Kidney (tissue), 14 donors: ENCODE measurements around the gene PRM3. TPM values are rescaled to one million over a fixed set of nuclear protein-coding genes. Genes with fewer than 3 reads are reported as not detected.

Experiments used
- DNase-seq, 5 donors: peaks; one replicate each; pipeline ENCODE4 v3.0.0-alpha.2; 2013 to 2020
- FAIRE-seq: peaks from 2 replicates; lab custom pipeline; 2012; peaks lifted over from hg19 to GRCh38; lab: Jason Lieb, UNC
- H3K27ac ChIP-seq, 2 donors: one replicate each; pipeline ENCODE4 v1.7.0; 2013; ENCODE audit warnings: low read depth in 2 of 2, low read length in 2 of 2, inconsistent platforms in 1 of 2
- H3K27me3 ChIP-seq: one replicate; pipeline ENCODE4 v1.7.1; 2013; ENCODE audit warnings: low read length, inconsistent platforms; ENCODE audit not compliant: control insufficient read depth, insufficient read depth
- H3K36me3 ChIP-seq, 3 donors: one replicate each; pipeline versions ENCODE4 v1.7.0 to v1.7.1; 2013; ENCODE audit warnings: low read length in 3 of 3, control low read depth in 1 of 3, inconsistent platforms in 1 of 3; ENCODE audit not compliant: insufficient read depth in 3 of 3, control insufficient read depth in 2 of 3
- H3K4me1 ChIP-seq, 3 donors: one replicate each; pipeline versions ENCODE4 v1.7.0 to v1.7.1; 2013; ENCODE audit warnings: low read length in 3 of 3, inconsistent platforms in 1 of 3, low read depth in 1 of 3; ENCODE audit not compliant: control insufficient read depth in 2 of 3, insufficient read depth in 2 of 3
- H3K4me3 ChIP-seq, 3 donors: one replicate each; pipeline versions ENCODE4 v1.7.0 to v1.8.1; 2013; ENCODE audit warnings: low read length in 3 of 3, control low read depth in 1 of 3, inconsistent platforms in 1 of 3
- H3K9ac ChIP-seq, 3 donors: one replicate each; pipeline versions ENCODE4 v1.7.0 to v1.7.1; 2013; ENCODE audit warnings: low read length in 3 of 3, control low read depth in 1 of 3, inconsistent platforms in 1 of 3
- H3K9me3 ChIP-seq, 3 donors: one replicate each; pipeline versions ENCODE4 v1.7.0 to v1.7.1; 2013; ENCODE audit warnings: low read length in 3 of 3, control low read depth in 1 of 3, inconsistent platforms in 1 of 3; ENCODE audit not compliant: control insufficient read depth in 2 of 3, insufficient read depth in 1 of 3
- intact Hi-C: fragments of 100-400 bp; cut with DNase I; formaldehyde crosslinking; loops from one replicate; pipeline ENCODE4 v1.11.1; 2022
- polyA plus RNA-seq: library from polyadenylated mRNA; stranded (reverse); fragments of 350-450 nt; fragmentation: Illumina TruSeq; extraction: RNeasy Lipid Tissue Mini Kit (QIAGEN cat#74804); gene quantifications from one replicate; pipeline ENCODE4 v1.2.3, GENCODE V29; 2014; ENCODE audit warnings: low read depth, low replicate concordance; ENCODE audit not compliant: insufficient read depth
- total RNA-seq: library from RNA; stranded (reverse); fragmentation: NEBNext Ultra II Directional; extraction: Animal tissue kit (Norgen Biotek cat#: 25700); gene quantifications from one replicate; pipeline ENCODE4 v1.2.1, GENCODE V29; 2021
- TF ChIP-seq, protein P1 (sequence below): IDR thresholded peaks from 3 replicates; pipeline ENCODE4 v1.5.1; 2012; ENCODE audit warnings: mild to moderate bottlenecking, moderate library complexity, borderline replicate concordance; ENCODE audit not compliant: insufficient read depth; ENCODE audit errors: extremely low read depth
- donor health status: control.
- donor health status: control.
- donor health status: control.
- donor health status: control.
- donor health status: control.
- donor health status: DM: yes; HTN: yes; CAD: no.
- donor health status: Normal renal cell carcinoma (clear cell type).

PRM3 gene
- total and polyA plus RNA-seq, 2 donors from 2014 or later = not detected

DNA sequence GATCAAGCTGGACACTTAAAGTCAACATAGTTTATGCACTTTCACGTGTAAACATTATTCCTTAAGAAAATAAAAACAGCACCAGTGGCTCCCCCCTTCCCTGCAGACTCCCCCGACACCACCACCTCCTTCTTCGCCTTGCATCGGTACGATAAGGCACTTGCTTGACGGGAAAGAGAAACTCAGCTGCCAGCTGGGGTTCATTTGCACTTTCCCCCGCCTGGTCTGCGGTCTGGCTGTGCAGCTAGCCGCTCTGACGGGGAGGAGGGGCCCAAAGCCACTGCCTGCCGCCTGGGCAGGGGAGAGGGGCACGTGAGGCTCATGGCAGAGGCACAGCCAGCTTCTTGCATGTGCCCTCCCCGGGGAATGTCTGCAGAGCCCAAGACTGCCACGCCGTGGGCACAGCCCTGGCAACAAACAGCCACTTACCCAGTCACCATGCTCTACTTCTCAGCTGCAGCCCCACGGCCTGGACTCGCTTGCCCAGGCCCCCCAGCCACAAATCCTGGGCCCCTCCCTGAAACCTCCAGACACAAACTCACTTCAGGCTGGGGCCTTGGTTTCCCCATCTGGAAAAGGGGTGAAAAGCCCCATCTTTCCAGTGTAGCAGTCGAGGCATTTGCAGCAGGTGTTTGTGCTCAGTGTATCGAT is 24.2 kb upstream of the PRM3 start:
- Histone ChIP-seq H3K4me1 (peaks cover 0 to 17% (median 3%) of the 10 kb centered on the region in 3 donors), H3K4me3 (peak overlapping the region in 2 of 3 donors; percentile 16 to 23), H3K27ac (peak overlapping the region; percentile 36 to 81), H3K9ac (peak overlapping the region in 1 of 3 donors; percentile 10), H3K9me3 (no peaks in the 10 kb centered on the region), H3K27me3 (no peaks in the 10 kb centered on the region), H3K36me3 (no peaks in the 10 kb centered on the region)
- TF ChIP-seq, protein P1, sequence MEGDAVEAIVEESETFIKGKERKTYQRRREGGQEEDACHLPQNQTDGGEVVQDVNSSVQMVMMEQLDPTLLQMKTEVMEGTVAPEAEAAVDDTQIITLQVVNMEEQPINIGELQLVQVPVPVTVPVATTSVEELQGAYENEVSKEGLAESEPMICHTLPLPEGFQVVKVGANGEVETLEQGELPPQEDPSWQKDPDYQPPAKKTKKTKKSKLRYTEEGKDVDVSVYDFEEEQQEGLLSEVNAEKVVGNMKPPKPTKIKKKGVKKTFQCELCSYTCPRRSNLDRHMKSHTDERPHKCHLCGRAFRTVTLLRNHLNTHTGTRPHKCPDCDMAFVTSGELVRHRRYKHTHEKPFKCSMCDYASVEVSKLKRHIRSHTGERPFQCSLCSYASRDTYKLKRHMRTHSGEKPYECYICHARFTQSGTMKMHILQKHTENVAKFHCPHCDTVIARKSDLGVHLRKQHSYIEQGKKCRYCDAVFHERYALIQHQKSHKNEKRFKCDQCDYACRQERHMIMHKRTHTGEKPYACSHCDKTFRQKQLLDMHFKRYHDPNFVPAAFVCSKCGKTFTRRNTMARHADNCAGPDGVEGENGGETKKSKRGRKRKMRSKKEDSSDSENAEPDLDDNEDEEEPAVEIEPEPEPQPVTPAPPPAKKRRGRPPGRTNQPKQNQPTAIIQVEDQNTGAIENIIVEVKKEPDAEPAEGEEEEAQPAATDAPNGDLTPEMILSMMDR = no peak
- no peak for FAIRE-seq
- intact Hi-C loops = no loop called here
- peak; percentile 74 to 94 (median 83) for DNase-seq

DNA sequence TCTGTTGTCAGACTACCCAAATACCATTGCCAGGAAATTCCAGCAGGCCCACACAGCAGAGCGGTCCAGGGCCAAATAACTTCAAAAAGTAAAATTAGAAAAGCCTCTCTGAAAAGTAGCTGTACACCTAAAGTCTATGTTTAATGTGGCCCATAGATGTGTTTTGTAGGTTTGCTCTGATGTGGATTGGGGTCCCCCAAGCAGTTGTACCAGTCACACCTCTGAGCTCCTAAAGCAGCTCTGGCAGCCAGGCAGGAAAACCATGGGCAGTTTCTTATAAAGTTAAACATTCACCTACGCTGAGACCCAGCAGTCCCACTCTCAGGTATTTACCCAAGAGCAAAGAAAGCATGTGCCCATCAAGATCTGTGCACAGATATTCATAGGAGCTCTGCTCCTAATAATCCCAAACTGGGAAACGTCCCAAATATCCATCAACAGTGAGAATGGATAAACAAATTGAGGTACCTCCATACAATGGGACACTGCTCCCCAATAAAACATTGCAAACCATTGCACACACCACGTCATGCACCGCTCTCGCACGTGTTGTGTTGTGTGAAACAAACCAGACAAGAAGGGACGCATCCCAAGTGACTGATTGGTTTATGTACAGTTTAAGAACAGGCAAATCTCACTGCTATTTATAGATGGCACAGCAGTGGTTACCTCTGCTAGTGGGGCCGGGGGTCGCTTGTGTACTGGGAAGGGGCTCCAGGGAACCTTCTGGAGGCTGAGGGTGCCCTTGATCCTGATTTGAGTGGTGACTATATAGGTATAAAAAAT is 23.5 kb upstream of the PRM3 start:
- Histone ChIP-seq H3K4me3 (peak overlapping the region in 2 of 3 donors; percentile 16 to 23), H3K27me3 (no peaks in the 10 kb centered on the region), H3K9ac (peak overlapping the region in 1 of 3 donors; percentile 10), H3K27ac (peak overlapping the region; percentile 36 to 81), H3K4me1 (peaks cover 0 to 17% (median 3%) of the 10 kb centered on the region in 3 donors), H3K9me3 (no peaks in the 10 kb centered on the region), H3K36me3 (no peaks in the 10 kb centered on the region)
- intact Hi-C loops = no loop called here
- FAIRE-seq (no peak), DNase-seq (peak in 4 of 5 donors; percentile 23 to 74 (median 60))
- TF ChIP-seq, protein P1 = no peak

DNA sequence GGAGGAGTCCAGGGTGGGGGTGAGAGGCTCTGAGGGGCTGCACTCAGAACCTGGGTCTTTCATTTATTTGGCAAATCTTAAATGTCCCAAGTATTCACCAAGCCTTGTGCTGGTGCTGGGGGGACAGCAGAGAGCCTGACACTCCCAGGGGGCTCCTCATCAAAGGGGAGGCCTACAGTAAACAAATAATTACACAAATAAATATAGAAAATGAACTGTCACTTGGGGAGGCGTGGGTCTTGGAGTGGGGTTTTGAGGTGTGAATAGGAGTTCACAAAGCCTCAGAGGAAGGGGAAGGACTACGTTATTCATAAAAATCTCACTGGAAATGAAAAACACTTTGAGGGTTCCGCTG is 22.9 kb upstream of the PRM3 start:
- H3K27me3 ChIP-seq = no peaks in the 10 kb centered on the region
- H3K4me1 ChIP-seq = peaks cover 0 to 17% (median 8%) of the 10 kb centered on the region in 3 donors
- TF ChIP-seq, protein P1 = no peak
- H3K36me3 ChIP-seq = no peaks in the 10 kb centered on the region
- H3K9ac ChIP-seq = no peak overlapping the region
- H3K9me3 ChIP-seq = no peaks in the 10 kb centered on the region
- no peak for DNase-seq
- H3K4me3 ChIP-seq = no peak overlapping the region
- peak overlapping the region; percentile 65 to 81 for H3K27ac ChIP-seq
- FAIRE-seq = no peak
- intact Hi-C loops = no loop called here
